GM10248 (cell line): ENCODE measurements around the gene REPS1.
A peak's percentile ranks its signal among the peaks of the same experiment; 100 is the strongest.

Experiments
- CTCF ChIA-PET: fragments of 300-600 bp; sonication (Branson Sonifier 250); formaldehyde crosslinking; extraction: SDS; loops from one replicate; lab custom pipeline; 2021; ENCODE audit warnings: antibody characterized with exemption; lab: Yijun Ruan, JAX
- POLR2A ChIA-PET: fragments of 350-650 bp; sonication (Branson Sonifier 250); formaldehyde crosslinking; extraction: SDS; loops from one replicate; lab custom pipeline; 2020; ENCODE audit warnings: antibody characterized with exemption; lab: Yijun Ruan, JAX
- DNase-seq: peaks from one replicate; pipeline ENCODE4 v3.0.0; 2012; ENCODE audit errors: extremely low spot score
- TF ChIP-seq, protein P1 (sequence below): IDR thresholded peaks from 2 replicates; pipeline ENCODE4 v1.5.1; 2012; ENCODE audit warnings: mild to moderate bottlenecking, low read depth; ENCODE audit errors: extremely low read depth, missing control alignments, control extremely low read depth

The REPS1 gene

DNA sequence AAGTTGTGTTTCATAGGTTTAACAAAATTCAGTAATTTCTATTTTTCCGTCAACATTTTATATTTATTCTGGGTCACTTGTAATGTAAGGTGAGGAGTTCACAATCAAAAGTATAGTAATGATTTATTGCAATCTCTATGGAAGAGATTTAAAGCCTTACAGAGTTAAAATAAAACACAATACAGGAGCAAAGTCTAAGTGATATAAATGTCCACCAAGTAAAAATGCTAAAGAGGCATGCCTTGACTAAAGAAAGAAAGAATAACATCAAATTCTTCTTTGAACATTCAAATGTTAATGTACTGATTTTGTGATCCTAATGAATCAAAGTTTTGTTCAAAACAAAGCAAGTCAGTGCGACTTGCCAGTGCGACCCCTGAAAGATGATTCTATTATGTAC is 61.5 kb downstream of the REPS1 start:
- no peak for DNase-seq
- TF ChIP-seq, protein P1, sequence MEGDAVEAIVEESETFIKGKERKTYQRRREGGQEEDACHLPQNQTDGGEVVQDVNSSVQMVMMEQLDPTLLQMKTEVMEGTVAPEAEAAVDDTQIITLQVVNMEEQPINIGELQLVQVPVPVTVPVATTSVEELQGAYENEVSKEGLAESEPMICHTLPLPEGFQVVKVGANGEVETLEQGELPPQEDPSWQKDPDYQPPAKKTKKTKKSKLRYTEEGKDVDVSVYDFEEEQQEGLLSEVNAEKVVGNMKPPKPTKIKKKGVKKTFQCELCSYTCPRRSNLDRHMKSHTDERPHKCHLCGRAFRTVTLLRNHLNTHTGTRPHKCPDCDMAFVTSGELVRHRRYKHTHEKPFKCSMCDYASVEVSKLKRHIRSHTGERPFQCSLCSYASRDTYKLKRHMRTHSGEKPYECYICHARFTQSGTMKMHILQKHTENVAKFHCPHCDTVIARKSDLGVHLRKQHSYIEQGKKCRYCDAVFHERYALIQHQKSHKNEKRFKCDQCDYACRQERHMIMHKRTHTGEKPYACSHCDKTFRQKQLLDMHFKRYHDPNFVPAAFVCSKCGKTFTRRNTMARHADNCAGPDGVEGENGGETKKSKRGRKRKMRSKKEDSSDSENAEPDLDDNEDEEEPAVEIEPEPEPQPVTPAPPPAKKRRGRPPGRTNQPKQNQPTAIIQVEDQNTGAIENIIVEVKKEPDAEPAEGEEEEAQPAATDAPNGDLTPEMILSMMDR = no peak
- ChIA-PET POLR2A (no interaction called here), CTCF (no interaction called here)

DNA sequence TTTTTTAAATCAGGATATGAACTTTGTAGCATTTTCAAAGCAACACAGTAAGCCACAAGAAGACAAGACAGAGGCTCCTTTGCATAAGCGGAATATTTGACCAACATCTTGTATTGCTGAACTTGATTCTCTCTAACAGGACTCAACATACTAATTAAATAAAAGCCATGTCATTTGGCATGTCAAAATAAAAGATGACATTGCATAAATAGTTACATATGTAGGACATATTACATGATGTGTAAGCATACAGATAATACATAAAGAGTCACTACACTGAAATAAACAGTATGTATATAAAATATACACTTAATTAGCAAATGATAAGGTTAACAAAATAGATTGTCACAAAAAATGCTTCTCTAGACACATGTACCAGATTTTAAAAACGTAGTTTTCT is 62.2 kb downstream of the REPS1 start:
- no peak for DNase-seq
- POLR2A ChIA-PET = no interaction called here
- CTCF ChIA-PET = no interaction called here
- TF ChIP-seq, protein P1 = no peak

DNA sequence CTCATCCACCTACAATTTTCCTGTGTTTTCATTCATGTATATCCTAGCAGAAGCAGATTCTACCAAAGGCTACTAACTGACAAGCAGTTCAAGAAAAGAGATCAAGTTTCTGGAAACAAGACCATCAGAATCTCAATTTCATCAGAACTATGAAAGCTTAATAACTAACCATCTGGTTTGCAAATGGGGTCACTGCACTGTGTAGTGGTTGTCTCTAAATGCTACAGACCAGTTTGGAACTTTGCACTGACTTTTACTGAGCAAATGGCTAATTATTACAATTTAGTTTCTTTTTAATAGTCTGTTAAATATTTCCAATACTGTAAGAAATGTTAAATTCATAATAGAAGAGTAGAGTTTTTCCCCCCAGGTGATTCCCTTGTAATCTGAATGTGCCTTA is 64.5 kb downstream of the REPS1 start:
- POLR2A ChIA-PET = no interaction called here
- TF ChIP-seq, protein P1 = no peak
- CTCF ChIA-PET = no interaction called here
- no peak for DNase-seq

DNA sequence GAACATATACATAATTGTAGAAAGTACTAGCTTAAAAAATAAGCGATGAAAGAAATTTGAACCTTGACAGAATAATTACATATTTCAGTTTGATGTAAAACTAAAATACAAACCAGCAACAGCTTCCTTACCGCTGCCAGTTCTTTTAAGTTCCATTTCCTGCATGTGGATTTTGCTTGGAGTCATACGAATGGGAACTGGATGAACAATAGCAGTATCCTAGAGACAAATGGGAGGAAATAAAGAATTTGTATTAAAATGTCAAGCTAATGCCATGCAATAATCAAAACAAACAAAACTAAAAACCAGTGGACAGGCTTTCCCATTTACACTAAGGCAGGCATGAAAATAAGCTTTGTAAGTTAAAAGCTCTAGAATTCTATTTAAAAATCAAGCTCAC is 67.1 kb downstream of the REPS1 start:
- no peak for DNase-seq
- TF ChIP-seq, protein P1 = no peak
- POLR2A ChIA-PET = interaction anchor here (0.6 kb wide), 1 partner anchor 10 kb away, joined by 5 read pairs; no protein-coding TSS in a partner anchor
- CTCF ChIA-PET = interaction anchor here (1.0 to 3.6 kb wide), 4 partner anchors 11 to 68 kb away, joined by 3 to 23 read pairs (median 4); no protein-coding TSS in a partner anchor

DNA sequence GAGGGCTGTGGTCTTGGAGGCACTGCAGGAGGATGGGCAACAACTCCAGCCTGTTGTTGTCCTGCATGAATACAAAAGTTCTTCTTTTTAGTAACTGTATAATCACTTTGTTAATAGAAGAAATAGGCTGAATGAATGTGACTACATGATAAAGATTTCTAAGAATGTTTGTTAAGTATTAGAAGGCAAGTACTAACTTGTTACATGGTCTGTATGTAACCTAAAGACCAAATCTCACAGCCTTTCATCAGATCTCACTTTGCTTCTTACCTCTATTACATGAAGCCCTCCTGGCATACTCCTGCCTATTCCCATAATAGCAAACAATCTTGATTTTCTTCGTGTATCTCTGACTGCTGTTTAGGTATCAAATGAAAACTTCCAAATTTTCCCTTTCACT is 73.4 kb downstream of the REPS1 start:
- POLR2A ChIA-PET = no interaction called here
- DNase-seq = no peak
- CTCF ChIA-PET = interaction anchor here (1.1 kb wide), 1 partner anchor 9 kb away, joined by 3 read pairs; no protein-coding TSS in a partner anchor
- TF ChIP-seq, protein P1 = no peak

DNA sequence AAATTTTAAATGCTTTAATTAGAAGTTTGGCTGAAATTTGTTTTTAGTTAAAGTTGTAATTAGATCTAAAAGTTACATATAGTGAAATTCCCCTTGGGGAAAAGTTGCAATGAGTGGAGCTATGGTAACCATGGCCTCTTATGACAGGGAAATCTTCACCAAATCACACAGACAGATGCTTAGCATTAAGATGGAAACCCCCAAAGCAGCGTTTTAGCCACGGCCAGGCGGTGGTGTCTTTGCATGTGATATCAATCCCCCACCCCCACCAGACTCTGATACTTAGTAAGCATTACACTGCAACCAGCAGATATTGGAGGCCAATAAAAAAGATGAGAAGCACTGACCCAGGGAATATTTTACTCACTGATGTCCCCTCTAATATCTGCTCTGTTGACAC is 75.7 kb downstream of the REPS1 start:
- DNase-seq = peak; percentile 15
- TF ChIP-seq, protein P1 = no peak
- POLR2A ChIA-PET = interaction anchor here (0.6 kb wide), 1 partner anchor 44 kb away, joined by 4 read pairs; no protein-coding TSS in a partner anchor
- CTCF ChIA-PET = interaction anchor here (1.3 to 2.0 kb wide), 3 partner anchors 8 to 96 kb away, joined by 3 to 4 read pairs (median 3); no protein-coding TSS in a partner anchor
